OCI-M2 (cell line): Measurements from ENCODE around the gene SCD.
"Not testable (repeated sequence)": the region's sequence is repeated elsewhere in the genome, so short reads cannot be mapped to it uniquely, and the experiment has no call there.

Experiments
- DNase-seq: peaks from one replicate; lab custom pipeline; 2025; ENCODE audit not compliant: unreplicated experiment; lab: John Stamatoyannopoulos, UW

Gene SCD

DNA sequence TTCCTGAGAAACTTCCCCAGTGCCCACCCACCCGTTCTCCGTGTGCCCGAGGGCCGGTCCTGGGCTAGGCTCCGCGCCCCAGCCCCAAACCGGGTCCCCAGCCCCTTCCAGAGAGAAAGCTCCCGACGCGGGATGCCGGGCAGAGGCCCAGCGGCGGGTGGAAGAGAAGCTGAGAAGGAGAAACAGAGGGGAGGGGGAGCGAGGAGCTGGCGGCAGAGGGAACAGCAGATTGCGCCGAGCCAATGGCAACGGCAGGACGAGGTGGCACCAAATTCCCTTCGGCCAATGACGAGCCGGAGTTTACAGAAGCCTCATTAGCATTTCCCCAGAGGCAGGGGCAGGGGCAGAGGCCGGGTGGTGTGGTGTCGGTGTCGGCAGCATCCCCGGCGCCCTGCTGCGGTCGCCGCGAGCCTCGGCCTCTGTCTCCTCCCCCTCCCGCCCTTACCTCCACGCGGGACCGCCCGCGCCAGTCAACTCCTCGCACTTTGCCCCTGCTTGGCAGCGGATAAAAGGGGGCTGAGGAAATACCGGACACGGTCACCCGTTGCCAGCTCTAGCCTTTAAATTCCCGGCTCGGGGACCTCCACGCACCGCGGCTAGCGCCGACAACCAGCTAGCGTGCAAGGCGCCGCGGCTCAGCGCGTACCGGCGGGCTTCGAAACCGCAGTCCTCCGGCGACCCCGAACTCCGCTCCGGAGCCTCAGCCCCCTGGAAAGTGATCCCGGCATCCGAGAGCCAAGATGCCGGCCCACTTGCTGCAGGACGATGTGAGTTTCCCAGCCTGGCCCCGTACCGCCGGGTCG, at the start of gene SCD:
SCD (plus strand) TSS at position 469 of the 803 bp plus-strand sequence; CDS start at position 741, 272 bp downstream.
- peak; percentile 79 for DNase-seq

DNA sequence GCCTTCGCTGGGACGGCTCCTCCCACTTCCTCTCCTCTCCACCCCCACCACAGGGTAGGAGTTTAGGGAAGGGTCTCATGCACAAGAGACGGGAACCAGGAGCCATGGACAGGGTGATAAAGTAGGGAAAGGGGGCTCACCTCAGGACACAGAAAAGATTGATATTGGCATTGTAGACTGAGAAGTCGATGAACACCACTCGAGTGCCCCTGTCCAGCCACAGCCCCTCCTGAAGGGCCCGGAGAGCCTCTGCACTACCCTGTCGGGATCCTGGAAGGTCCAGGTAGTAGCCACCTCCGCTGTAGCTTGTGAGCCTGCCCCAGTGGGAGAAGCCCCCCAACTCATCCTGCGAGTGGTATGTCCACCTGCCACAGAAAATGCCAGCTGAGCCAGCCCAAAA, 49.8 kb upstream of the SCD start:
- DNase-seq = no peak

DNA sequence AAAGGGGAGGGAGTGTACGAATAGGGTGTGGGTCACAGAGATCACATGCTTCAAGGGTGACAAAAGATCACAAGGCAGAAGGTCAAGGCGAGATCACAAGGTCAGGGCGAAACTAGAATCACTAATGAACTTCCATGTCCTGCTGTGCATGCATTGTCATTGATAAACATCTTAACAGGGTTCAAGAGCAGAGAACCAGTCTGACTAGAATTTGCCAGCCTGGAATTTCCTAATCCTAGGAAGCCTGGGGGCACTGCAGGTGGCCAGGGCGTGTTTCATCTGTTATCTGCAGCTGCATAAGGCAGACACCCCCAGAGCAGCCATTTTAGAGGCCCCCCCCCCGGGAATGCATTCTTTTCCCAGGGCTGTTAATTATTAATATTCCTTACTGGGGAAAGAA, 45.9 kb upstream of the SCD start:
- DNase-seq = not testable (repeated sequence)

DNA sequence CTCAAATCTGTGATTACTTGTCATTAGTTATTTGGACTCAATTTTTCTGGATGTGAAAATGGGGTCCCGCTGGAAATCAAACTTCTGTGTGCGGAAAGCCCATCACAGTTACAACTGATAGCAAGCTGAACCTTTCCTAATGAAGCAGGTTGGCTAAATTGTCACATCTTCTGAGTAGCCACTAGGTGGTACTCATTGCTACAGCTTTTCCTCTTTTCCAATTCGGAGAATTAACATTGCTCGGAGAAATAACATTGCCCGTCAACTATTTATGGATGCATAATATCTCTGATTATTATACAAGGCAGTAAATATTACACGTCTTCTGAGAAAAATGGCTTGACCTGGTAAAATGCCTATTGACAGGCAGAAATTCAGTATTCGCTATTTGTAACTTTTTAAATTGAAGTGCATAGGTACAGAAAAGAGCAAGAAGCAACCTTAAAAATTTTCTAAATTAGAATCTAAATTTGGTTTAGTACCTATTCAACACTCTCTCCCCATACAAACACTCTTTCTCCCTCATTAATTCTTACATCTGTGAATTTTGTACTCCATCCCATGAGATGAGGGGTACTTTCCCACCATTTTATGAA, 43.2 kb upstream of the SCD start:
- DNase-seq = no peak

DNA sequence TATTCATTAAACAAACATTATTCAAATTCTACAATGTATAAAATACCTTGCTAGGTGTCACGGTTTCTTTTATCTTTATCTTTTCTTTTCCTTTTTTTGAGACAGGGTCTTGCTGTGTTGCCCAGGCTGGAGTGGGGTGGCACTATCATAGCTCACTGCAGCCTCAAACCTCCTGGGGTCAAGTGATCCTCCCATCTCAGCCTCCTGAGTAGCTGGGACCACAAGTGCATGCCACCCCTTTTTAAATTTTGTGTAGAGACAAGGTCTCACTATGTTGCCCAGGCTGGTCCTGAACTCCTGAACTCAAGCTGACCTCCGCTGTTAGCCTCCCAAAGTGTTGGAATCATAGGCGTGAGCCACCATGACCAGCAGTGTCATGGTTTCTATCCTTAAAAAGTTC, 42.6 kb upstream of the SCD start:
- DNase-seq = no peak

DNA sequence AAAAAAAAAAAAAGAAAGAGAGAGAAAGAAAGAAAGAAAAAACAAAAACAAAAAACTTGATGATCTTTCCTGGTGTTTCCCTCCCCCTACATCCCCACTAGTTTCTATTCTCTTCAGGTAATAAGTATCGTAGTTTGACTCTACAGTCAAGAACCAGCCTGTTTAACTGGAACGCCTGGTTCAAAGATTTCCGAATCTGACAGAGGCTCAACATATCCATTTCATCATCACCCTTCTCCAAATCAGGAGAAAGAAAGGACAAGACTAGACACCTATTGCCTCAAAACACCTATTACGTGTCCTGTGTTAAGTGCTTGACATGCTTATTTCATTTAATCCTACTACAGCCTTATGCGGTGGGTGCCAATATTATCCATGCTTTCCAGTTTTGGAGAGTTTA, 40.2 kb upstream of the SCD start:
- no peak for DNase-seq

DNA sequence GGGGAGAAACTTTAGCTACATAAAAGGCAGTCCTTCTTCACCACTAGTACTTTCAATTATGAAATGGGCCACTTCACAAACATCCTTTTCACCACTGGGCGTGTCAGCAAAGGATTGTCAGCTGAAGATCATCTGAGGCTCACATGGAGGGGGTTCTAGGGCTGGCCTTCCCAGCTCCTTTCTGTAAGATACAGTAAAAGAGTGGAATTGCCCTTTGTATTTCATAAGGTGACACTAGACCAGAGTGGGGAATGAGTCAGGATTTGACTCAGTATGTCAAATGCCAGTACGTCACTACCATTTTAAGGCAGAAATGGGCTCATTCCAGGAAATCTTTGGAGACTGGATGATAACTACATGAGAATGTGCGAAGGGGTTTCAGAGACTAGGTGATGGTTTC, 39.3 kb upstream of the SCD start:
- no peak for DNase-seq

DNA sequence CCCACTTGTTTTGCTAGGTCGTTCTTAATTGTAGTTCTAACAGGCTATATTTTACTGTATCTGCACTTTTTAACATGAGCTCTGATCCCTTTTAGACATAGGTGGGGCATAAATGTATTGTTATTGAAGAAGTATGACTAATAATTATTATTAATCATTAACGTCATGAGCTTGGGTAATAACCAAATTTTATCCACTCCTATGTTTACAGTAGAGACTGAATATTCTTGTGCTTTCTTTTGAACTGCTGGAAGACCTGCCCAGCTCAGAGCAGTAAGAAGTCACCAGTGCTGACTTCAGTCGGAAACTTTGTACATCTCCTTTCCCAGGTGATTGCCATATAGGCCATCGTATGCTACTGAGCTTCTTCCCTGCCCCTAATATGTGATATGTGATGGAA, 35.7 kb upstream of the SCD start:
- no peak for DNase-seq

DNA sequence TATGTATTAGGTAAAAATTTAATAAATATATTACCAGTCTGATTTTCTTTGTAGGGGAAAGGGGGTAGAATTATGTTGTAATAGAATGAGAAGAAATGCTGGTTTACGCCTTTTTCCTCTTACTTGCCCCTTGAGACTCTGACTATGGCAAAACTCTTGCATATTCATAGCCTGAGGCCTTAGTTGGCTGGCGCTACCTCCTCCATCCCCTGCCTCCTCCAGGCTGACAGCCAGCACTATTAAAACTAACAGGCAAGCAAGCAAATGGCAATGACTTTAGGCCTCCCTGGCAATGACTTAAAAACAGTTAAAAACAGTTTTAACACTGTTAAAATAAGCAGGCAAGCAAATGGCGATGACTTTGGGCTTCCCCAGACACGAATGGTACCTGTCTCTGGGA, 31.4 kb upstream of the SCD start:
- no peak for DNase-seq

DNA sequence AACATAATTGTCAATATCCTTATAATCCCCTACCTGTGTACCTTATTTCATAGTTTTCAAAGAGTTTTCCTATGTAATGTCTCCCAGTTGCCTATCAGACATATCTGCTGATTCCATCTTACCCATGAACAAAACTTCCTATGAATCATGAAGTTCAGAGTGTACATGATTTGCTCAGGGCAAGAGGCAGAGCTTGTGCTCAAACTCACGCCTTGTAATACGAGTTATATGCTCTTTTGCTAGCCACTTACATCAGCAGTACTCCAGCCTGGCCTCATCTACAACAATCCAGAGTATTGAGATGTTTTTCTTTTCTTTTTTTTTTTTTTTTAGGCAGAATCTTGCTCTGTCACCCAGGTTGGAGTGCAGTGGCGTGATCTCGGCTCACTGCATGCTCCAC, 28.8 kb upstream of the SCD start:
- DNase-seq = no peak

DNA sequence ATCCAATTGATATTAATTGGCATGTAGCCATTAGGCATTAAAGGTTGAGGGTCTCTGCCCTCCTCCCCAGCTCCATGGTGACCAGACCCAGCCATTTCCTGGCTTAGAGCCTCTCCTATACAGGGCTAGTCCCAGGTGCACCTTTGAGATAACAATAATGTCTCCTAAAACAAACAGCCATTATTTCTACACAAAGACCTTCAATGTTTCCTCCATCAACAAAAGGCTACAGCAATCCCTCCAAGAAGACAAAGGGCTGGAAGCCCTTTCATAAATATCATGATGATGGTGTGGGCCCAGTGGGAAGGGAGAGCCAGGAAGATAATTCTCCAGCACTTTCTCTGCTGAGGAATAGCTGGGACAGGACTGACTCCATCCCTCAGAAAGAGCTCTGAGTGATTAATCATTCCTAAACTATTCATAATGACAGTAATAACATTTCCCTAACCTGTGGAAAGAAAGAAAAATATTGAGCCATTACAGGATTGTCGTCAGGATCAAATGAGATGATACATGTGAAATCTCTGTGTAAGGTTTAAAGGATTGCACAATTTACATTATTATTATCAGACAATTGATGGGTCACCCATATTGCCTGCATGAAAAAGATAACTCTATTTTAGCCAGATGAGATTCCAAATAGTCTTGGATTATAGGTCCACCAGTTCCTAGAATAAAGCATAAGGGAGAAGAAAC, 27.2 kb upstream of the SCD start:
- DNase-seq = no peak

DNA sequence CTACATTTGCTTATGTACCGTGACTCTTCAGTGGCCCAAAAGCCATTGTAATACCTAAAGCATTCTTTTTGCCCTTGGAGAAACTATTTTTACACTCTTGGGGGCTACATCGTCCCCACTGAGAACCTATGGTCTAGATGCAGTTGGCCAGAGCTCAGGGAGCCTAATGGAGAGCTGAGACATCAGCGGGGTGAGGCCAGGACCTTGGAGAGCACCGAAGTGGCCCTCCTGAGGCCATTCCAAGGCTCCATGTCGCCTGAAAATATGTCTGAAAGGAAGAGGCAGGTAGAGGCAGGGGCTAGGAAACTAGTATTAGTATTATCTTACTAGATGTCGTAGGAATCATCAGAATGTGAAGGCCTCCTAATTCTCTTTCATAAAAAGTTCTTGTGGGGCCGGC, 21.9 kb upstream of the SCD start:
- DNase-seq = no peak

DNA sequence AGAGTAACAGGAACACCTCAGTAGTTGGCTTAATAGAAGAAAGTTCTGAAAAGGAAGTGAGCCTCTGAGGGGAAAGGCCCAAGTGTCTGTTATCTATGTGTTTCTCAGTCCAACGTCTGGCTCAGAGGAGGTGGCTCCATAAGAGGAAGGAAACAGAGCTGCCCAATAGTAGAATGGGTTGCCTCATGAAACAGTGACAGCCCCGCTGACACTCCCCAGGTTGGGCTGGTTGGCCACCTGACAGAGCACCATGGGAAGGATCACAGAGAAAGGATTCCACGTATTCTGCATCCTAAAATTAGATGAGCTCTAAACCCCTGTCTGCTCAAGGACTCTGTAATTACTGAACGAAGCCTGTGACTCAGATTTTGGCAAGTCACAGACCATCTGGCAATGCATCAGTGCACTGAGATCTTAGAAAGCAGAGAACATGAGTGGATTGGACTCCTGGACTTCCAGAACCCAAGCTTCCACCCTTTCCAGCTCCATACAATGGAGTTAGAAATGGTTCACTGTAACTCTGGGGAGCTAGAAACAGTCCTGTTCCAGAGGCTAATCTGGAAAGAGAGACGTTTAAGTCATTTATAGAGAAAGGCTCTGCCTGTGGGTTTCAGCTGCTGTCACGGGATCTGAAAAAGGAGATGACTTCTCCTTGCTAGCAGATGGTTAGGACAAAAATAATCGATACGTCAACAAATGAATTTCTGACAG, 19.9 kb upstream of the SCD start:
- DNase-seq = no peak

DNA sequence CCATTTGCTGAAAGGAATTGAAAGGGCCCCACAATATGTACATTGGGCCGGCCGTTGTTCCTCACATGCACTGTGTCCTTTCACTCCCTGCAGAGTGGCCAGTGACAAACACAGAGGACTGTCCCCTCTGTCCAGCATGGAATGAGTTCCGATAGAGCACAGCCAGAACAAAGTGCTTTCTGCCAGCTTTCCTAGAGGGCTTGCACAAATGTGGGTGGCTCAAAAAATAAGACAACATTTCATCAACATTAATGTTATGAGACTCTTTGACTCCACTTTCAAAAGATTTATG, 19.4 kb upstream of the SCD start:
- no peak for DNase-seq

DNA sequence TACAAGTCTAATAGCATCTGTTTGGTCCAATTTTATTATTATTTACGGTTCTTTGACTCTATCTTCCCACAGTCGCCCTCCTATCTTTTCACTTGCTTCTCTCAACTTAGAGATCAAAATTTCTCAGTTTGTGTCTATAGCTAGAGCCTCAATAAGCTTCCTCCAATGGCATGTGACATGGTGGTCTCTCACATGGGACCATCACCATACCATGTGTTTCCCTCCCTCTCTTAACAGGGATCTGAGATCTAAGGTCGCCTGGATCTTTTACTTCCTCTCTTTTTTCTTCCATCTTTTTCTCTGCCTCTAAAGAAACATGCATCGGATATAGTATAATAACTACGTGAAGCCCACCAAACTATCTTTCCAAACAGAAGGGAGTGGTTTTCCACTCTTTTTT, 18.8 kb upstream of the SCD start:
- DNase-seq = no peak

DNA sequence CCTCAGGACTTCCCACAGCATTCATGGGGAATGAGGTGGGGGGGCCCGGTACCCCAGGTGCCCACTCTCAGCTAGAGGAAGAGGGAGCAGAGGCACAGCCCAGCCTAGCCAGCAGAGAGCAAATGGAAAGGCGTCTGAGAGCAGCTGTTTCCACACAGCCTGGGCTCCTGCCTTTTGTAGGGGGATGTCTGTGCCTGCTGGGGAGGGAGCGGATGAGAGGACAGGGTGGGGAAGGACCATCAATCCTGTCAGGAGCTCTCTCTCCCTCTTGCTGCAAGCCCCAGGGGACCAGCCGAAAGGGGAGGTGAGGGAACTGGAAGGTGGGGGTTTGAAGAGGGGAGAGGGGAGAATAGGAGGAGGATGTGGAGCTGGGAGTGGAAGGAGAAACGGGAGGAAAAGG, 17.0 kb upstream of the SCD start, which contains the start of gene PKD2L1:
PKD2L1 (minus strand) TSS at position 150 of the 400 bp plus-strand sequence; CDS start at position 25, 125 bp downstream.
- DNase-seq = no peak

DNA sequence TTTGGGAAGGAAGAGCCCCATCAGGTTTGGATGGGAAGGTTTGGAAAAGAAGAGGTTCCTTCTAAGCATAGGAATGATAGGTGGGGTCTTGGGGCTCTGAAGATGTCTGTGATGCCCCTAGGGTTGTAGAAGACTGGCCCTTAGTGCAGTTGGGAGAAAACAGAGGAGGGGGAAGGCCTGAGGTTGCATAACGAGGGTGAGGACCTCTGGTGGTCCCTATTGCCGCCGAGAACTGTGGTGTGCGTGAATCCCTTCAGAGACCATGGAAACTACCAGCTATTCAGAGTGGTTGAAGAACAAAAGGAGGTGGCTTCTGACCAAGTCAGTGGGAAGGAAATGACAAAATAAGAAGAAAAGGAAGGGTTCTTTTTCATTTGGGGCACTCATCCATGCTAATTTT, 13.9 kb upstream of the SCD start:
- DNase-seq = no peak

DNA sequence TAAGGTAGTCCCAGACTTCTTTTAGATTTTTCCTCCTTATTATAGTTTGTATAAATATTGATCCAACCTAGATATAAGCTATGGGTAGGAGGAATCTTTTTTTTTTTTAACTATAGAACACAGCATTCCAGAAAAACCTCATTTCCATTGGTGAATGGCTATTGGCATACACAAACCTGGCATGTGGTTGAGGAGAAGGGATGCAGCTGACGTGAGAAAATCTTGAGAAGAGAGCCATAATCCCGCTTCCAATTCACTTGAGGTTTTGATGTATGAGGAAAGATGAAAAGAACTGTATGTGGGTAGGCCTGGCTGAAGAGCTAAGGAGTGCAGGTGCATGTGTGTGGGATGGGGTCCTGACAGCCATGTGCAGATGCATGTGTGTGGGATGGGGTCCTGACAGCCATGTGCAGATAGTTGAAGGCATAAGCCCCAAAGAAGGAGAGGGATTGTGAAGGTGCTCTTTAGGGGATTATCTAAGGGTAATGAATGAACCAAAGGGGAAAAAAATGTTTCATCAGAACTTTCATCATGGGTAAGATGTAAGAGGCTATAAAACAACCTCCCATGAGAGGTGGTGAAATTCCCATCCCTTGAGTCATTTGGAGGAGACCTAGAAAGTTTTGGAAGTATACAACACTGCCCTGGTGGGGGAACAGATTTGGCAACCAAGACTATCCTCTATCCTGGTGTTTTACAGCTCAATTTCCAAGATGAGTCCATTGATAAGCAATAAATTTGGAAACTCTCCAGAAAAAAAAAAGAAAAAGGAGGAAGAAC, 13.2 kb upstream of the SCD start:
- DNase-seq = no peak

DNA sequence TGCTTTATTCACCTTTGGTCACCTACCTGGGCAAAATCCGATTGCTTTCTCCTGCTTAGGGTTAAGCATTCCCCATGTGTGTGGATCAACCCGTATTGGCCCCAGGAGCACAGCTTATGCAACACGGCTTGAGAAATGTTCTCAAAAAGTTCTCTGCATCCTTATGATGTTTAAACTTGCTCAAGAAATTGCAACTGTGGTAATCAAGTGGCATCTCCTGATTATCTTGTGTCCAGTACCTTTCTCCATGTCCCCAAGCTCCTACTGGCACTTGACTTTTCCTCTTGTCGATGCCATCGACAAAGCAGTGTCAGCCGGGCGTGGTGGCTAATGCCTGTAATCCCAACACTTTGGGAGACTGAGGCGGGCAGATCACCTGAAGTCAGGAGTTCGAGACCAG, 12.3 kb upstream of the SCD start:
- DNase-seq = no peak

DNA sequence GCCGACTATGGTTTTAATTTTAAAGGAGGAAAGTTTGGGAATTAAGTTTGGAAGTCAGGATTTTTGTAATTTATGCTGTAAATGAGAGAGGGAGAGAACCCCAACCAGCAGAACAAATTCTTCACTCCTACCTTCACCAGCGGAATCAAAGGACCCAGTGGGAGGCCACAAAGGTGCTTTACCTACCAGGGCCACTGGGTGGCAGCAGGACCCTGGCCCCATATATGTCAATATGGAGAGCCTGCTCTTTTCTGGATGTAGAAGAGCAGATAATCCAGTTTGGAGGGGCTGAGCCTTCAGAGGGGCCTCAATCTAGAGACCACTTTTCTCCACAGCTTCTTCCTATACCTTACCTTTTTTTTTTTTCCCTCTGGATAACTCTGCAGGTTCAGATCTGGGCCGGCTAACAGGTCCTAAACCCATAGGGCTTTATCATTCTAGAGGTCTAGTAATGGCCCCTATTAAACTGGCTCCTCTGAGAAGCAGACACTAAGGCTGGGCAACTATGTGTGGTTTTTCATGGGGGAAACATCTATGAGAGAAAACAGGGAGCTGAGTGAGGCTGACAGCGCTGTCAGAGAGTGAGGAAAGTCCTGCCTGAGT, 8.5 kb upstream of the SCD start:
- no peak for DNase-seq

DNA sequence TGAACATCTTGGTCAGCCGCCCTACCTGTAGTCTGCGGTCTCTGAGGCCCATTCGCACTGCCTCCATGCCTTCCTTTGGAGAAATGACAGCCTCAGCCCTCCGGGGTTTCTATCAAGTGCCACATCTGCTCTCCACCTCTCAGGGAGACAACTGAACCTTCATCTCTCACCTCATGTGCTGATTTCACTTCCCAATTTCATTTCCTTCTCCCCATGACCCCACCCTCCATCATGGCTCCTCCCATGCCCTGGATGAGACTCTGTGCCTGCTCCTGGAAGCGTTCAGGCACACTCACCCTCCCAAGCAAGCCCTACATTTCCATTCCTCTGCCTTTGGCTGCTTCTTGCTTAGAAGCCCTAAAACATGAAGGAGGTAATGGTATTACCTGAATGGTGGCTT, 7.8 kb upstream of the SCD start:
- DNase-seq = no peak
